ENCODE results near the gene P2RX1. TPM values are rescaled to one million over a fixed set of nuclear protein-coding genes. Genes with fewer than 3 reads are reported as not detected.

Gene P2RX1
- total and polyA plus RNA-seq, 2 experiments from 2014 or later, result 3.2 to 3.6 TPM

GRCh38 chr17:3911271-3912053 is 4.8 kb downstream of the P2RX1 start:
- no peaks in the 10 kb centered on the region for H3K27me3 ChIP-seq
- no peaks in the 10 kb centered on the region for H3K36me3 ChIP-seq
- H3K4me1 ChIP-seq (ENCODE audit: low read depth), result peaks cover 4% of the 10 kb centered on the region
- DNase-seq (ENCODE audit: low read depth in 1 of 2, low spot score in 1 of 2), result peak in 1 of 2 donors; percentile 33
- H3K9me3 ChIP-seq (ENCODE audit: low read depth), result no peaks in the 10 kb centered on the region
- TF ChIP-seq, protein P1, sequence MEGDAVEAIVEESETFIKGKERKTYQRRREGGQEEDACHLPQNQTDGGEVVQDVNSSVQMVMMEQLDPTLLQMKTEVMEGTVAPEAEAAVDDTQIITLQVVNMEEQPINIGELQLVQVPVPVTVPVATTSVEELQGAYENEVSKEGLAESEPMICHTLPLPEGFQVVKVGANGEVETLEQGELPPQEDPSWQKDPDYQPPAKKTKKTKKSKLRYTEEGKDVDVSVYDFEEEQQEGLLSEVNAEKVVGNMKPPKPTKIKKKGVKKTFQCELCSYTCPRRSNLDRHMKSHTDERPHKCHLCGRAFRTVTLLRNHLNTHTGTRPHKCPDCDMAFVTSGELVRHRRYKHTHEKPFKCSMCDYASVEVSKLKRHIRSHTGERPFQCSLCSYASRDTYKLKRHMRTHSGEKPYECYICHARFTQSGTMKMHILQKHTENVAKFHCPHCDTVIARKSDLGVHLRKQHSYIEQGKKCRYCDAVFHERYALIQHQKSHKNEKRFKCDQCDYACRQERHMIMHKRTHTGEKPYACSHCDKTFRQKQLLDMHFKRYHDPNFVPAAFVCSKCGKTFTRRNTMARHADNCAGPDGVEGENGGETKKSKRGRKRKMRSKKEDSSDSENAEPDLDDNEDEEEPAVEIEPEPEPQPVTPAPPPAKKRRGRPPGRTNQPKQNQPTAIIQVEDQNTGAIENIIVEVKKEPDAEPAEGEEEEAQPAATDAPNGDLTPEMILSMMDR (IDR thresholded peaks at IDR 0.05; ENCODE audit: low read depth, low read length), result no peak
- H3K27ac ChIP-seq, result no peak overlapping the region
- H3K4me3 ChIP-seq, result no peak overlapping the region

- no peaks in the 10 kb centered on the region for H3K27me3 ChIP-seq
- no peak for DNase-seq (ENCODE audit: low read depth in 1 of 2, low spot score in 1 of 2)
- H3K36me3 ChIP-seq, result no peaks in the 10 kb centered on the region
- TF ChIP-seq, protein P1 (IDR thresholded peaks at IDR 0.05; ENCODE audit: low read depth, low read length), result no peak
- H3K4me3 ChIP-seq, result no peak overlapping the region
- H3K27ac ChIP-seq, result no peak overlapping the region
- no peaks in the 10 kb centered on the region for H3K9me3 ChIP-seq (ENCODE audit: low read depth)
- no peaks in the 10 kb centered on the region for H3K4me1 ChIP-seq (ENCODE audit: low read depth)
Observed at GRCh38 chr17:3910420-3911270, 5.6 kb downstream of the P2RX1 start.

DNA sequence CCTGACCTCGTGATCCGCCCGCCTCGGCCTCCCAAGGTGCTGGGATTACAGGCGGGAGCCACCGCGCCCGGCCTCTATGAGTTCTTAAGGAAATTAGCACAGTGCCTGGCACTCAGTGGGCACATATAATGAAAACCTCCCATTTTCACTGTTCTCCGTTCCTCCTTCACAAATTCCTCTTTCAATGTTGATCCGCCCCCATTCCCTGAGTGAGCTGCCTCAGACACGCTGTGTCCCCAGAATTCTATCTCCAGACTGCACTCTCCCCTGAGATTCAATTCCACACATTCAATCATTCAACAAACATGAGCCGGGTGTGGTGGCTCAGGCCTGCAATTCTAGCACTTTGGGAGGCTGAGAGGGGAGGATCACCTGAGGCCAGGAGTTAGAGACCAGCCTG is 7.0 kb downstream of the P2RX1 start:
- no peak for DNase-seq (ENCODE audit: low read depth in 1 of 2, low spot score in 1 of 2)
- Histone ChIP-seq H3K27me3 (no peaks in the 10 kb centered on the region), H3K36me3 (no peaks in the 10 kb centered on the region), H3K4me1 (ENCODE audit: low read depth) (peaks cover 1% of the 10 kb centered on the region), H3K9me3 (ENCODE audit: low read depth) (no peaks in the 10 kb centered on the region), H3K4me3 (no peak overlapping the region), H3K27ac (no peak overlapping the region)
- TF ChIP-seq, protein P1 (IDR thresholded peaks at IDR 0.05; ENCODE audit: low read depth, low read length), result no peak

- Histone ChIP-seq H3K9me3 (ENCODE audit: low read depth) (no peaks in the 10 kb centered on the region), H3K4me3 (no peak overlapping the region), H3K36me3 (no peaks in the 10 kb centered on the region), H3K4me1 (ENCODE audit: low read depth) (peaks cover 15% of the 10 kb centered on the region), H3K27ac (no peak overlapping the region), H3K27me3 (no peaks in the 10 kb centered on the region)
- TF ChIP-seq, protein P1 (IDR thresholded peaks at IDR 0.05; ENCODE audit: low read depth, low read length), result no peak
- no peak for DNase-seq (ENCODE audit: low read depth in 1 of 2, low spot score in 1 of 2)
Observed at GRCh38 chr17:3907483-3908216, 8.6 kb downstream of the P2RX1 start.

DNA sequence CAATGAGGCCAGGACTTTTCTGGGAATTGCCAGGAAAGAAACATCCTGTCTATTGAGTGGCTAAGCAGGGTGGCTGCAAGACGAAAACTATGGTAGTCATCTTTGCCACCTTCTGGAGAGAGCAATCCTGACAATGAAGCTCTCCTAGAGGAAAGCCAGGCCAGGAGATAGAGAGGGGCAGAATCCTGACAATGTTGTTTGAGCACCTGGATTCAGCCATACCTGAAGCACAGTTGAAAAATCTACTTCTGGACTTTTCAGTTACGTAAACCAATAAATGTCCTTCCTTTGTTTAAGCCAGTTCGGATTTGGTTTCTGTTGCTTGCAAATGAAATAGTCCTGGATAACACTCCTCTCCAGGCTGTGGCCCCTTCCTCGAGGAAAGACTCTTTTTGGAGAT is 9.4 kb downstream of the P2RX1 start:
- TF ChIP-seq, protein P1 (IDR thresholded peaks at IDR 0.05; ENCODE audit: low read depth, low read length), result no peak
- Histone ChIP-seq H3K27me3 (no peaks in the 10 kb centered on the region), H3K4me3 (no peak overlapping the region), H3K9me3 (ENCODE audit: low read depth) (no peaks in the 10 kb centered on the region), H3K27ac (no peak overlapping the region), H3K36me3 (no peaks in the 10 kb centered on the region), H3K4me1 (ENCODE audit: low read depth) (peaks cover 15% of the 10 kb centered on the region)
- no peak for DNase-seq (ENCODE audit: low read depth in 1 of 2, low spot score in 1 of 2)
